22Rv1 (cell line): ENCODE results near the gene PGLYRP1.
A peak's percentile ranks its signal among the peaks of the same experiment; 100 is the strongest.

ENCODE experiments used
- H3K27ac ChIP-seq: fragments of 450-650 bp; 2 replicates; pipeline ENCODE4 v1.5.1; 2017
- CTCF ChIP-seq: fragments of 450-650 bp; IDR thresholded peaks from 2 replicates; pipeline ENCODE4 v1.5.1; 2017; ENCODE audit warnings: mild to moderate bottlenecking
- ZFX ChIP-seq: fragments of 450-650 bp; IDR thresholded peaks from 2 replicates; pipeline ENCODE4 v1.6.1; 2017; ENCODE audit warnings: antibody characterized with exemption, borderline replicate concordance

PGLYRP1 gene

DNA sequence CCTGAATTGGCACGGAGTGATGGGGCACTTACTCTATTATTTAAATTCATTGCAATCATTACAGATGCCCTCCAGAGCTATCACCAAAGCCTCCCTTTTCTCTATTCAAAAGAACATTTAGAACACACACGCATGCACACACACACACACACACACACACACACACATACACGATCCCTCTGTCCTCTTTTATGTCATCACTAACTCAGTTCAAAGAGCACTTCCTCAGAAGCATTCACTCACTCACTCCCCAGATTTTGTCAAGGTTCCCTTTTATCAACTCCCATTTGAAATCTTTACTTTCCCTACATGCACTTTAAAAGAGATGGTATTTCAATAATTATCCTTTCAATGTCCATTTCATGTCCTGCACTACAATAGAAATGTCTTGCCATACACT is 40.3 kb upstream of the PGLYRP1 start:
- no peak for TF ChIP-seq CTCF
- no peak for TF ChIP-seq ZFX
- no peak overlapping the region for H3K27ac ChIP-seq

GRCh38 chr19:46060012-46060411 is 37.2 kb upstream of the PGLYRP1 start:
- H3K27ac ChIP-seq, result no peak overlapping the region
- no peak for TF ChIP-seq CTCF
- no peak for TF ChIP-seq ZFX

- no peak overlapping the region for H3K27ac ChIP-seq
- no peak for TF ChIP-seq ZFX
Observed at GRCh38 chr19:46058778-46059177, 35.9 kb upstream of the PGLYRP1 start.

- H3K27ac ChIP-seq, result no peak overlapping the region
- TF ChIP-seq ZFX (no peak), CTCF (no peak)
Observed at GRCh38 chr19:46056536-46056935, 33.7 kb upstream of the PGLYRP1 start.

DNA sequence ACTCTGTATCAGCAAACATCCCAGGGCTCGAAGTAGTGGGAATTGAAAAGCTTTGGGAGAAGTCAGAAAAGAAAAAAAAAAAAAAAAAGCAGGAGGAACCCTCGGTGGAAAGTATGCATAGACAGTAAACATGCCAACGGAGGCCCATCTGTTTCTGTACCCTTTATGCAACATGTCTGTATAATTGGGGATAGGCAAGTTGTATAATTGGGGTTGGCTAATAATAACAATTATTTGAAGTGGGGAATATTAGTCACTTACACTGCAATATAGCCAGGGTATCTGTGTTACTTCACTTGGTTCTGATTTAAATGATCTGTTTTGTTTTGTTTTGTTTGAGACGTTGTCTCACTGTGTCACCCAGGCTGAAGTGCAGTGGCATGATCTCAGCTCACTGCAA is 30.0 kb upstream of the PGLYRP1 start:
- no peak overlapping the region for H3K27ac ChIP-seq
- TF ChIP-seq CTCF (no peak), ZFX (no peak)

- H3K27ac ChIP-seq, result no peak overlapping the region
- TF ChIP-seq CTCF (peak; percentile 31), ZFX (no peak)
Observed at GRCh38 chr19:46049597-46049996, 26.7 kb upstream of the PGLYRP1 start.

DNA sequence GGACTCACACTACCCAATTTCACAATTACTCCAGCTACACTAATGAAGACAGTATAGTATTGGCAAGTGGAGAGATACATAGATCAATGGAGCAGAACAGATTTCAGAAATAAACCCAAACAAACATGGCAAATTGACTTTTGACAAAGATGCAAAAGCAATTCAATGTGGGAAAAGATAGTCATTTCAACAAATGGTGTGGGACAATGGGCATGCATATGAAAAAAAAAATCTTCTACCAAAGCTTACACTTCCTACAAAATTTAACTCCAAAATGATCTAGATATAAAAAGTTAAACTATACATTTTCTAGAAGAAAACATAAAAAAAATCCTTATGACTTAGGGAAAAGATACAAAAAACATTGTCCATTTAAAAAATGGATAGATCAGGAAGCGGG is 20.7 kb upstream of the PGLYRP1 start:
- H3K27ac ChIP-seq, result no peak overlapping the region
- TF ChIP-seq ZFX, result no peak
- no peak for TF ChIP-seq CTCF

DNA sequence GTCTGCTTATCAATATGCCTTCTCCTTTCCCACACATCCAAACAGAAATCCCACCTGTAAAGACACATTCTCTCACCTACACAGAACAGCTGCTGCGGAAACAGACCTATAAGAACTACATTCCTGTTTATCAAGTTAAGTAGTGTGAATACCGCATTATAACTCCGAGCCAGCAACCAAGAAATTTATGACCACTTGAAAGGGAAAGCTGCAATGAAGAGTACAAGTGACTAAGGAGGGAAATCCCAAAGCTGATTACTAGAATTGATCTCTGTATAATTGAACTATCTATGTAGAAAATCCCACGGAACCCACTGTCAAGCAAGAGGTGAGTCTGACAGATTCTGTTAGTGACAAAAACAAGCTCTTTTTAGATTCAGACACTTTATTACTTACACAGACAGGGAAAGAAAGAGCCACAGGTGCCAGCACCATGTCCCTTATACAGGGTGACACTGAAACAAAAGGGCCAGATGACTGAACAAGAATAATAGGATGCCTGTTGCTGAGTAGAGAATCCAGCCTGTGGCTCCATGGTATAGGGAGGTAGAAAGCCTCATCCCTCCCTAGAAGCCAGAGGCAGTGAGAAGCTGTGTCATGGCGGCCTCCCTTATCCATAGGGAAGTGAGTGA is 19.5 kb upstream of the PGLYRP1 start:
- TF ChIP-seq CTCF (no peak), ZFX (no peak)
- no peak overlapping the region for H3K27ac ChIP-seq
